ENCODE data around the gene HHAT.
A peak's percentile ranks its signal among the peaks of the same experiment; 100 is the strongest.

HHAT gene

GRCh38 chr1:210490781-210491180 is 162.1 kb downstream of the HHAT start:
- DNase-seq: no peak

GRCh38 chr1:210496063-210496462 is 167.4 kb downstream of the HHAT start:
- peak; percentile 77 for DNase-seq

- no peak for DNase-seq
These were observed 171.3 kb downstream of the HHAT start for GRCh38 chr1:210499956-210500355.

GRCh38 chr1:210500831-210501230 is 172.1 kb downstream of the HHAT start:
- DNase-seq: no peak

GRCh38 chr1:210504286-210504685 is 175.6 kb downstream of the HHAT start:
- DNase-seq: no peak

GRCh38 chr1:210505601-210506496 is 177.1 kb downstream of the HHAT start:
- DNase-seq: no peak

- DNase-seq: no peak
These were observed 178.0 kb downstream of the HHAT start for GRCh38 chr1:210506689-210507088.

- no peak for DNase-seq
These were observed 187.5 kb downstream of the HHAT start for GRCh38 chr1:210516092-210516656.

GRCh38 chr1:210516697-210517459 is 188.2 kb downstream of the HHAT start:
- no peak for DNase-seq

- DNase-seq: no peak
These were observed 195.1 kb downstream of the HHAT start for GRCh38 chr1:210523830-210524229.

- DNase-seq: no peak
These were observed 197.2 kb downstream of the HHAT start for GRCh38 chr1:210525716-210526454.

- DNase-seq: no peak
These were observed 198.4 kb downstream of the HHAT start for GRCh38 chr1:210527091-210527490.

- no peak for DNase-seq
These were observed 202.9 kb downstream of the HHAT start for GRCh38 chr1:210531475-210532222.

GRCh38 chr1:210532223-210532598 is 203.5 kb downstream of the HHAT start:
- DNase-seq: no peak

- DNase-seq: no peak
These were observed 207.1 kb downstream of the HHAT start for GRCh38 chr1:210535761-210536160.

GRCh38 chr1:210536254-210536961 is 207.7 kb downstream of the HHAT start:
- no peak for DNase-seq

GRCh38 chr1:210540288-210540687 is 211.6 kb downstream of the HHAT start:
- no peak for DNase-seq

- DNase-seq: peak; percentile 40
These were observed 213.1 kb downstream of the HHAT start for GRCh38 chr1:210541680-210542358.

- DNase-seq: no peak
These were observed 223.2 kb downstream of the HHAT start for GRCh38 chr1:210551899-210552298.

- no peak for DNase-seq
These were observed 225.0 kb downstream of the HHAT start for GRCh38 chr1:210553711-210554110.

GRCh38 chr1:210554382-210554781 is 225.7 kb downstream of the HHAT start:
- no peak for DNase-seq
